GM19467 (cell line): Measurements from ENCODE around the gene ZNF785.

Experiments used
- ATAC-seq: cut with Tn5 transposase; IDR thresholded peaks from one replicate; pipeline ENCODE4 v1.9.1; 2021; ENCODE audit warnings: mild to moderate bottlenecking, moderate library complexity; ENCODE audit not compliant: unreplicated experiment

ZNF785 gene

DNA sequence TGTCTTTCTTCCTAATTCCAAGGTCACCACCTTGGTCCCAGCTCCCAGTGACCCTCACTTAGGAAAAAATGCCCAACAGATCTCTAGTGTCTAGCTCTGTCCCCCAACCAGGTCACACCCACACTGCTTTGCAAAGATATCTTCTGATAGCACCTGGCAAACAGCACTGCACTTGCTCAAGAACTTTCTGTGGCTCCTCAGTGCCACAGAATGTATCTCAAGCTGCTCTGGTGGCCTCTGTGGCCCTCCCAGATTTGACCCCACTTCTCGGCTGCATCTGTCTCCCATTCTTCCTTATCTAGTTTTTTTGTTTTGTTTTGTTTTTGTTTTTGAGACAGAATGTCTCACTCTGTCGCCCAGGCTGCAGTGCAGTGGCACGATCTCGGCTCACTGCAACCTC lies 19.0 kb downstream of the ZNF785 start:
- no peak for ATAC-seq

DNA sequence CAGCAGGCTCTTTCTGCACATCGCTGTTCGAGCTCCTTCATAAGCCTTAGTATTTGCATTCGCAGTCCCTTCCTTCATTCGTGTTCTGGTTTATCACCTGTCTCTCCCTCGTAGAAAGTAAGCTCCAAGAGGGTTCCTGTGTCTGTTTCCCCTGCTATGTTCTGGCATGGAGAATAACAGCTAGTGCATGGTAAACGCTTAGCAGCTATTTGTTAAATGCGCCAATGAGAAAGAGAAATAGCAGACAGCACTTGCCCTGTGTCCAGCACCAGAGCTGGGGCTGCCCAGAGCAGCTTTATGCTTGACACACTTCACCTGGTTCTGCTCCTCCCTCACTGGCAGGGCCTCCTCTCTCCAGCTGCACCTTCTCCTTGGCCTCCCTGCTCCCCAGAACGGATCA lies 19.5 kb downstream of the ZNF785 start:
- ATAC-seq = no peak

DNA sequence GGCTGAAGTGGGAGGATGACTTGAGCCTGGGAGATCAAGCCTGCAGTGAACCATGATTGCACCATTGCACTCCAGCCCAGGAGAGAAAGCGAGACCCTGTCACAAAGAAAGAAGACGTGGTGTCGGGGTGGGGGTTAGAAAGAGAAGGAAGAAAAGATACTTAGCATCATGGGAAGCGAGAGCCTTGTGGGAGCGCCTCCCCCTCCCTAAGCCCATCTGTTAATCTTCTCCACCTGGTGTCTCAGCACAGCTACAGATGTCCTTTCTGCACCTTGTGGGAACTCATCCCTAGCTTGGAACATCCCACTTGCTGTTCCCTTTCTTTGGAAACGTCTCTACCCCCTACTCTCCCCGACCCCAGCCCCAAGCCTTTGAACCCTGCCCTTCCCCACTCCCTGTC lies 20.0 kb downstream of the ZNF785 start:
- ATAC-seq = no peak

DNA sequence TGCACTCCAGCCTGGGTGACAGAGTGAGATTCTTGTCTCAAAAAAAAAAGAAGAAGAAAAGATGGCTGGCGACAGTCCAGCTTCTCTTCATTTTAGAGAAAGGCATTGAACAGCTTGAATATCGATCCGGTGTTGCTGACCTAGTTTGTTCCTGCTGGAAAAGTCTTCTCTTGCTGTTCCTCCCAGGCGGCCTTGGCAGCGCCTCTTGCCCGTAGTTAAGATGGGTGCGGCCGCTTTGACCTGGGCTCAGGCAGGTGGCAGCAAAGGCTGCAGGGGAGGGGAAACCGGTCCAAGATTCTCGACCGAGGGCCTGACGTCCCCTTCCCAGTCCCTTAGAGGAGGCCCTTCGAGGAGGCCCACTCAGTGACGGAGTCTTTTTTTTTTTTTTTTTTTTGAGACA lies 23.5 kb downstream of the ZNF785 start:
- ATAC-seq = no peak

DNA sequence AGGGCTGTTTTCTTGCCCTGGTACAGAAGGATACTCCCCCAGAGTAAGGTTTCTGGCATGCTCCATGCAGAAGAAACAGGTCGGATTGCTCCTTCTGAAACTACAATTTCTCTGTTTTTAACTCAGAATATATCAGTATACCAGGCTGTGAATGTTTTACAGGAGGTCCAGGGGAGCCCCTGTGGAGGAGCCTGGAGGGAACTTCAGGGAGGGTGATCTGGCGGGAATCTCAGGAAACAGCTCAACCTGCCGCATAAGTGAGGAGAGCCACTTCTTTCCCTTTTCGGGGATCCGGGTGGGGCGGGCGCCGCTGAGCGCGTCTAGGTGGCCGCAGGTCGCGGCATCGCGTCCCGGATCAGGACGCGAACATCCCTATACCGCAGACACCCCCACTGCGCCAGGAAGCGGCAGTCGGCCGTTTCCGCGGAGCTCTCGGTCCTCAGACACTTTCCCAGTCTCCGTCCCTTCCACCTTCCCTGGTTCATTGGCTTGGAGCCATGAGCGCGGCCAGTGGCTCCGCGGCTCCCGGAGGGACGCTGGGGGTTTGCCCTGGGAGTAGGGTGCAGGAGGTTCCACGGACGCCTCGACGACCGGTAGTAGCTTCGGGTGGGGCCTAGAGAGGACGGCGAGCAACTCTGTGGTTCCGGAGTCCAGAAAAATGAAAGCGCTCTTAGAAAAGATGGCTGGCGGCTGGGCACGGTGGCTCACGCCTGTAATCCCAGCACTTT lies 24.2 kb downstream of the ZNF785 start:
- ATAC-seq = no peak

DNA sequence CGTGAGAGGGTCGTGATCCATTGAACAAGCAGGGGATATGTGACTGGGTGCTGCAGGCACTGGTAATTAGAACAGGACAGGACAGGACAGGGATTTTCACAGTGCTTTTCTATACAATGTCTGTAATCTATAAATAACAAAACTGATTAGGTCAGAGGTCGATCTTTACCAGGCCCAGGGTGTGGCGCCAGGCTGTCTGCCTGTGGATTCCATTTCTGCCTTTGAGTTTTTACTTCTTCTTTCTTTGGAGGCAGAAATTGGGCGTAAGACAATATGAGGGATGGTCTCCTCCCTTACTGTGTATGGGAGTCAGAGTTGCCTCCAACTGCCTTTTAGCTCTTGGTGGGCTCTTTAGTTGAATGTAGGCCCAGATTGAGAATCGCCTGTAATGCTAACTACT lies 25.8 kb downstream of the ZNF785 start:
- ATAC-seq = no peak

DNA sequence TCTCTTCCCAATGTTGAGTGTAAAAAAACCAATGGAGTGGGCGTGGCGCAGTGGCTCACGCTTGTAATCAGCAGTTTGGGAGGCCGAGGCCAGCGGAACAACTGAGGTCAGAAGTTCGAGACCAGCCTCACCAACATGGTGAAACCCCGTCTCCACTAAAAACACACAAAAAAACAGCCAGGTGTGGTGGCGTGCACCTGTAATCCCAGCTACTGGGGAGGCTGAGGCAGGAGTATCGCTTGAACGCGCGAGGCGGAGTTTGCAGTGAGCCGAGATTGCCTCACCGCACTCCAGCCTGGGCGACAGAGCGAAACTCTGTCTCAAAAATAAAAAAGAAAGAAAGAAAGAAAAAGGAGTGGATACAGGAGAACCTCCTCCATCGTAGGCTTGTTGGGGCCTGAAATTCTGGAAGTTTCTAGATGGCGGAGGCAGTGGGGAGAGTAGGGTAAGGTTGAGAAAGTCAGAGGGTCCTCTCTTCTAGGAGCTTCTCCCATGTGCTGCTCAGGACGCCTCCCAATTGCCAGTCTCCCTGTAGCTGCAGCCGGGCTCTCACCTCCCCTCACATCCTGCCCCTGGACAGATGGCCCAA lies 26.6 kb downstream of the ZNF785 start:
- no peak for ATAC-seq

DNA sequence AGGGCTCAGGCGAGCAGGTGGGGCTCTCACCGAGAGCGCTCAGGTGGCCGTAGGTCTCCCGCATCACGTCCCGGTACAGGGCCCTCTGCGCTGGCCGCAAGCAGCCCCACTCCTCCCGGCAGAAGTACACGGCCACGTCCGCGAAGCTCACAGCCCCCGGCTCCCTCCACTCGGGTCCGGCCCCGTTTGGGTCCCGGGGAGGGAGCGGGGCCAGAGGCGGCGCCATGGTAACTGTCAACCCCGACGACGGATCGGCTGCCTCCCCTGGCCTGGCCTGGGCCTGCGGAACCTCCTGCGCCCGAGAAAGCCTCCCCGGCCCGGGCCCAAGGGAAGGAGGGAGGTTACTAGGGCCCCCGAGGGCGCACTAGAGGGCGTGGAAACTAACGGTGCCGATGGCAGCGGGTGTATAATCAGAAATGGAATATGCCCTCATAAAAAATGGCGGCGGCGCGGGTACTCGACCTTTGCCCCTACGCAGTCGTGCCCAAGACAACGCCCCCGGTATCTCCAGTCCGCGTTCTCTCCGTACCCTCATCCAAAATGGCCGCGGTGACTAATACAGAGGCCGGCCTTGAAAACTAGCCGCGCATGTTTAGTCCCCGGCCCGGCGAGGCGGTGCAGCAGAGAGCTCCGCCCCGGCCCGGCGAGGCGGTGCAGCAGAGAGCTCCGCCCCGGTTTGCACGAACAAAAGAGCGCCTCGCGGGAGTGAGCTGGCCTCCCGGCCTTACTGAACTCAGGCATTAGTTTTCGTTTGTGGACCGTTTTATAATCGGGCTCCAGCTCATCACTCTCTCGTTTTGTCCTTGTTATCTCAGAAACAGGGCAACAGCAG lies 27.3 kb downstream of the ZNF785 start, which contains the start of gene ZNF764:
ZNF764 (minus strand) TSS at position 418 of the 832 bp plus-strand sequence; CDS start at position 226, 192 bp downstream.
- peak; percentile 90 for ATAC-seq

DNA sequence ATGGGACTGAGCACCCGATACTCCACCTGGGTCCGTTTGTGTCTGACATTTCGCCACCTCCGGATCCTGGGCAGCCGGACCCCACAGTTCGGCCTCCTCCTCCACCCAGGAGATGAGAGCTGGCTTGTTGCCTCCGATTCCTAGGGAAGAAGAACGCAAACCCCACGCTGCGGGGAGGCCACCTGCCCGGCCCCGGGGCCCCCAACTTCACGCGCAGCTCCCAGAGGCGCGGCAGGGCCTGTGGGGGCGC lies 27.9 kb downstream of the ZNF785 start:
- ATAC-seq = no peak

DNA sequence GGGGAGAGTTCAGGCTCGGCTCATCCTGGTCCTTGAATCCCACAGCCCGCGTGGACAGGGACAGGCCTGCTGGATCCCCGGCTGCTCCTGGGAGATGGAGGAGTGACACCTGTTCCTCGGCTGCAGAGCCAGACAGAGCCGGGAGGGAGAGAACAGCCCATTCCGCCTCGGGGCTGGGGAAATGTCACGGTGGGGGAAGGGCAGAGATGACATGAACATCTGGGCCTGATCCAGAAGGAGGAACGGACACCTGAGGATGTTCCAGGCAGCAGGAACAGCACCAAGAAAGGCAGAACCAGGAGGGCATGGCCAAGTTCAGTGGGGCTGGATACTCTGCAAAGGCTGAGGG lies 29.4 kb downstream of the ZNF785 start:
- ATAC-seq = no peak

DNA sequence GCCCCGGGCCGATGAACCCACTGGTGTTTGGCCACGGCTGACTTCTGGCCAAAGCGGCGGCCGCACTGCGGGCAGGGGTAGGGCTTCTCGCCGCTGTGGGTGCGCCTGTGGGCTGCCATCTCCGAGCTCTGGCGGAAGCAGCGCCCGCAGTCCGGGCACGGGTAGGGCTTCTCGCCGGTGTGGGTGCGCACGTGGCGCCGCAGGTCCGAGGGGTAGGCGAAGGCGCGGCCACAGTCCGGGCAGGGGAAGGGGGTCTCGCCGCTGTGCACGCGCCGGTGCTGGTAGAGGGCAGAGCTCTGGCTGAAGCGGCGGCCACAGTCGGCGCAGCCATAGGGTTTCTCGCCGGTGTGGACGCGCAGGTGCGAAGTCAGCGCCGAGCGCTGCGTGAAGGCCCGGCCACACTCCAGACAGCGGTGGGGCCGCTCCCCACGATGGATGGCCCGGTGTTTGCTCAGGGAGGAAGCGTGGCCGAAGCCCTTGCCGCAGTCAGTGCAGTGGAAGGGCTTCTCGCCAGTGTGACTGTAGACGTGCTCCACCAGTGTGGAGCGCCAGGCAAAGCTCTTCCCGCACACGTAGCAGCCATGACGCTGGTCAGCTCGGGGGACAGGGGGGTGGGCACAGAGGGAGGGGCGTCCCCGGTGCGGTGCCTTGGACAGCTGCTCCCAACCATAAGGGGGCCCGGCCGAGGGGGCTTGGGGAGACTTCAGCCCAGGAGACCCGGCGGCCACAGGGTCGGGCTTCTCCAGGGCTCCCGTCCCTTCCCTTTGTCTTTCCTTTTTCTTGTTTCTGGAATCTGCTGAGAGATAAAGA lies 30.0 kb downstream of the ZNF785 start:
- ATAC-seq = no peak

DNA sequence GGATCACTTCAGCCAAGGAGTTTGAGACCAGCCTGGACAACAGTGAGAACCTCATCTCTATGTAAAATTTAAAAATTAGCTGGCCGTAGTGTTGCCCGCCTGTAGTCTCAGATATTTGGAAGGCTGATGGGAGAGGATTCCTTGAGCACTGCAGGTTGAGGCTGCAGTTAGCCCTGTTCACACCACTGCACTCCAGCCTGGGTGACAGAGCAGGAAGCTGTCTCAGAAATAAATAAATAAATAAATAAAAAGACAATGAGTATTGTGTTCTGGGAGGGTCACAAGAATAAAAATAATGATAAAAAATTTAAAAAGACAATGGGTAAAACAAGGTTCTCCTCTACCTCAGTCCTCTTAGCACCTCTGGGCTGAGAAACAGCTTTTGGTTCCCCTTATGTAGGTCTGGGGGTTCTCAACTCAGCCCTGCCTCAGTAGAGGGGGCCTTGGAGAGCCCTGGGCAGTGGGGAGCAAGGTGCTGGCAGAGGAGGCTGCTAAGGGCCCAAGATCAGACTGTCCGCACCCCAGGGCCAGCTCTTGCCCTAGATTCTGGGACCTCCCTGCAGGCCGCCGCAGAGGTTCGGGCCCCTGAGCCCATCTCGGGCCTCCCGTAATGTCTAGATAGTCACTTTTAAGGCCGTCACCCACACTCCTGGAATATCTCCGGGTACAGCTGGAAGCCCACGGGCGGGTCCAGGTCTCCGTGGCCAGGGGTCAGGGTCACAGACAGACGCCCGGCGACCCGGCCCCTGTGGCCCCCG lies 30.8 kb downstream of the ZNF785 start:
- no peak for ATAC-seq

DNA sequence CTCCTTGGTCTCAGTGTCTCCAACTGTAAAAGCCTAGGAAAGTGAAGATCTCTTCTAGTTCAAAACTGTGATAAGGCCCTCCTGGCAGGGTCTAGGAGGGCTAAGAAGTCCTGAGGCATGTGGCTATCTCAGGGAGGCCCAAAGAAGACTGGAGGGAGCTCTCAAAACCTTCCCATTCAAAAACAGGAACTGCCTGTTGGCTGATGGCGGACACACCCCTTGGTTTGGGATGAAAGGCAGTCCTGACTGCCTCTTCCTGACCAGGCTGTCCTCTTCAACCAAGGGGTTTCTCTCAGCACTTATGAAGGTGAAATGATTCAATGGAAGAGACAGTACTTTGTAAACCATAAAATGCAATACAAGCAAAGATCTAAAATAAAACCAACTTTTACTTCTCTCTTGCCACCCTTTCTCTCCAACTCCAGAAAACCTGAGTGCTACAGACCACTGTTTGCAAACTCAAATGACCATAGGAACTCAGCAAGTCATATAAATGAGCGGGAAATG lies 32.1 kb downstream of the ZNF785 start:
- ATAC-seq = no peak

DNA sequence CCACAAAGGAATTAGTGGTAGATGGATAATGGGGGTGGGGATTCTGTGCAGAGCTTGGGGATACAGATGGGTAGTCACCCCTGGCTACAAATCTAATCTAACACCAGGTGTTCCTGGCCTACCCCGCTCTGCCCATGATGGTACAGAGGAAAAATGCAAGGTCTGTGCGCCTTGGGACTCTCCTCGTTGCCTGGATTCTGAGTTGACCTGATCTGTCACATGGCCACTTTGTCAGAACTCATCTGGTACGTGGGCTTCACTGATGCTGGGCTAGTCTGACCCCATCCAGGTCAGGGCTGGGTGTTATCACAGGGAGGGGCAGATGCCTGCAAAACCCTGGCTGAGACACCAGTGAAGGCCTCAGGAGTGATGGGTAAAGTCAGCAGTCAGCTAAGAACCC lies 32.5 kb downstream of the ZNF785 start:
- no peak for ATAC-seq

DNA sequence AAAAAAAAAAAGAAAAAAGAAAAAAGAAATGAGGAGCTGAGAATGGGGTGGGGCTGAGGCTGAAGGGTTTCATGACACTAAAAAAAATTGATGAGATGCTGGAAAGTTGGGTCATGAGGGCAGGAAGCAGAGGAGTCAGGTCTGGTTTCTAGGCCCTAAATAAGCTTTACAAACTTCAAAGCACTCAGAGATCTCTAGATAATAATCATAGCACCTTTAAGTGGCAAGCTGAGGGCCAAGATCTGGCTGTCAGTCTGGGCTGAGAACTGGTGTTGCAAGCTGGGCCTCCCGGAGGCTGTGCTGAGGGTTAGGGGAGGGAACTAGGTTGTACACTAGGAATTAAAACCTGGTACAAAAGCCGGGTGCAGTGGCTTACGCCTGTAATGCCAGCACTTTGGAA lies 33.7 kb downstream of the ZNF785 start:
- ATAC-seq = no peak

DNA sequence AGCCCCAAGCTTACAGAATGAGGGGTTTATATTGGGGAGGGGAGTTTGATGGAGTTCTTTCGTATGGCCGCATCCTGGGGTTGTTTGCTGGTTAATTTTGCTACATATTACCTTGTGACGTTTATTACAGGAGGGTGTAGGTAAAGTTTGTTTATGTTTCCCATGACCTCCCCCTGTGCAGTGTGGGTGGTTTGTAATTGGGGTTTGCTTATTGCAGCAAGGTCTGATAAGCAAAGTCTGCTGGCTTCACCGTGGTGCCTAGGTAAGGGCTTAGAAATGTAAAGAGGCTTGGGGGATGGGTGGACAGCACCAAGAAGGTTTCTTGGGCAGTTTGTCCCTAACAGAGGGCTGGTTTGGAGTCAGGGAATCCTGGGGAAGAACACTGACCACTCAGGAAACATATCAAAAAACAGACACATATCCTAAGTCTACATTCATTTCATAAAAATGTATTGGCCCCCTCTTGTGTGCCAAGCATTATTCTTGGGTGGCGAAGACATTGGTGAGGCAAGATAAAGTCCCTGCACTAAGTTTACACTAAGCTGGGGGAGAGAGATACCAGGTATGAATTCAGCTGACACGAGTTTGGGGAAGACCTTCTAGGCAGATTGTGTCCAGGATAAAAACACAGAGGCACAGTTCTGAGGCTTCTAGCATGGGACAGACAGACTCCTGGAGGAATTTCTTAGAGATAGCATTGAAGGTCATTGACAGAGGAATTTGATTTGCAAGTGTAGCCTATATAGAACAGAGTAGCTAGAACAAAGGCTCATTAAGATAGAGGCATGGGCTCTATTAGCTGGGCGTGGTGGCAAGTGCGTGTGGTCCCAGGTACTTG lies 36.9 kb downstream of the ZNF785 start:
- no peak for ATAC-seq

DNA sequence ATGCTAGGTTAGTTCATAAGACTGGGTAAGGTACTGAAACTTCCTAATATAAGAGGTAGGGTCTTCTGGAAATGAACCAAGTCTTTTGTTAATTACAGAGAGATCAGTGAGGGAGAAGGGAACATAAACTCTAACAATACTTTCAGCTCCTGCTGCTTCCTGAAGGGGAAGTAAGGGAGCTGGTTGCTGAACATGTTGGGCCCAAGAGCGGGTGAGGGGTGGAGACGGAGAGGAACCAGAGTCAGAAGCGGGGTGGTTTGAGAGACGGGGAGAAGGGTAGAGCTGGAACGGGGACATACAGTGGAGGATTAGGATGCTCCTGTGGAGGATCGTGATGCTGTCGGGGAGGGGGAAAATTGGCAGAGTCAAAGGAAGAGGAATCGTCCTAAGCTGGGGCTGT lies 39.4 kb downstream of the ZNF785 start:
- no peak for ATAC-seq

DNA sequence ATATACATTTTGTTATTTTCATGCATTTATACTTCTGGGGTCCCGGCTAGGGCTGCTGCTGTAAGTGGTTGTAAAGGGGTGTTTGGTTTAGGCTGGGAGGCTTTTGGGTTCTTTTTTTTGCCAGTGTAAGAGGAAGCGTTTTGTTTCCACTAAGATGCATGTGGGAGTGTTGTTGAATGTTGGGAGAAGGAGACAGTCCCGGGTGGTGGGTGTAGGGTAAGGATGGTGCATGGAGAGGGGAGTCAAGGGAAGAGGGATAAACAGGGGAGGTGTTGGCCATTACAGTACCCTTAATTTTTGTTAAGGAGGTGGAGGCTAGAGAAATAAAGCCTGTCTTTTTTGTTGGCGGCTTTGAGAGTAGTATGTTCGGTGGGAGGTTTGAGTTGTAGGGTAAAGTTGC lies 42.4 kb downstream of the ZNF785 start:
- ATAC-seq = no peak

DNA sequence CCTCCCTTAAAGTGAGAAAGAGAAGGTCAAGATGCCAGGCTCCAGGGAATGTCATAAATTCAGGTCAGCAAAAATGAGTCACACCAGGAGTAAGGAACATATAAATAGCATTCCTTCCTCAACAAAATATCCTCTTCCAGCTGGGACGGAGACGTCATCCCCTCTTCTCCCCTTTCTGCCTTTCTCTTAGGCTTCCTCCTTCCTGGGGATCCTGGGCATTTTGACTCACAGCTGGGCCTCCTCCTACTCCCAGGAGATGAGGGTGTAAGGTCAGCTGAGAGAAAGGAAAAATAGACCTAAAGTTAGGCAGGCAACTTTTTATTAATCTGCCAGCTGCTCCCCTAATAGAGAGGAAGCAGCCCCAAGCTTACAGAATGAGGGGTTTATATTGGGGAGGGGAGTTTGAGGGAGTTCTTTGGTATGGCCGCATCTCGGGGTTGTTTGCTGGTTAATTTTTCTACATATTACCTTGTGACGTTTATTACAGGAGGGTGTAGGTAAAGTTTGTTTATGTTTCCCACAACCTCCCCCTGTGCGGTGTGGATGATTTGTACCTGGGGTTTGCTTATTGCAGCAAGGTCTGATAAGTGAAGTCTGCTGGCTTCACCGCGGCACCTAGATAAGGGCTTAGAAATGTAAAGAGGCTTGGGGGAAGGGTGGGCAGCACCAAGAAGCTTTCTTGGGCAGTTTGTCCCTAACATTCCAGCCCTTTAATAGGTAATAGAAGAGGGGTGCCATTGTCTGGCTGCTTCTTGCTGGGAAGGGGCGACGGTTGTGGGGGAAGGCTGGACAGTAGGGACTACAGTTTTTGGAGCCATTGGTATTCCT lies 43.8 kb downstream of the ZNF785 start:
- ATAC-seq = no peak
